GF-D8 (cell line): ENCODE measurements around the gene SMARCA4.

Source experiments
- DNase-seq: peaks from one replicate; lab custom pipeline; 2025; lab: John Stamatoyannopoulos, UW

The SMARCA4 gene

DNA sequence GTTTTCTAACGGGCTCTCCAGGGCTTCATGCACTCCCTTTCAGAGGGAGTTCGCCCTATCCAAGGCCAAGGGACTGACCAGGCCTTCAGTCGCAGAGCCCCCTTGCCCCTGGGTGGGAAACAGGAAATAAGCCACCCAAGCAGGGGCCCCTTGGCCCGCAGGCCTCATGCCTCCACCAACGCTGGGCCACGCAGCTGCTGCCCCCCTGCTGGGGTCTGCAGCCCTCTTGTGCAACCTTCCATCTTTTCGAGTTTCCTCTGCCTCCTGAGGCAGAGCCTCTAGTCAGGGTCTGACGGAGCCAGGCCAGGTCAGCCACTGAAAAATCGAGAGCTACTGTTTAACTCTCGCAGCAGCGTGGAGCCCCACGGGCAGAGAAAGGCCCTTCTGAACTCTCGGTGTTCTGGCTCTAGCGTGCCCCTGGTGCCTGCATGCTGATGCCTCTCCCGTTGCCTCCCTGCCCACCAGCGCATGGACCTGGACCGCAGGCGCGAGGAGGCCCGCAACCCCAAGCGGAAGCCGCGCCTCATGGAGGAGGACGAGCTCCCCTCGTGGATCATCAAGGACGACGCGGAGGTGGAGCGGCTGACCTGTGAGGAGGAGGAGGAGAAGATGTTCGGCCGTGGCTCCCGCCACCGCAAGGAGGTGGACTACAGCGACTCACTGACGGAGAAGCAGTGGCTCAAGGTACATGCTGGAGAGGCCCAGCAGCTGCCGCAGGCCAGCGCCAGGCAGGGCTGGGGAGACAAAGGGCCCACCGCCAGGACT is 73.8 kb downstream of the SMARCA4 start:
- no peak for DNase-seq

DNA sequence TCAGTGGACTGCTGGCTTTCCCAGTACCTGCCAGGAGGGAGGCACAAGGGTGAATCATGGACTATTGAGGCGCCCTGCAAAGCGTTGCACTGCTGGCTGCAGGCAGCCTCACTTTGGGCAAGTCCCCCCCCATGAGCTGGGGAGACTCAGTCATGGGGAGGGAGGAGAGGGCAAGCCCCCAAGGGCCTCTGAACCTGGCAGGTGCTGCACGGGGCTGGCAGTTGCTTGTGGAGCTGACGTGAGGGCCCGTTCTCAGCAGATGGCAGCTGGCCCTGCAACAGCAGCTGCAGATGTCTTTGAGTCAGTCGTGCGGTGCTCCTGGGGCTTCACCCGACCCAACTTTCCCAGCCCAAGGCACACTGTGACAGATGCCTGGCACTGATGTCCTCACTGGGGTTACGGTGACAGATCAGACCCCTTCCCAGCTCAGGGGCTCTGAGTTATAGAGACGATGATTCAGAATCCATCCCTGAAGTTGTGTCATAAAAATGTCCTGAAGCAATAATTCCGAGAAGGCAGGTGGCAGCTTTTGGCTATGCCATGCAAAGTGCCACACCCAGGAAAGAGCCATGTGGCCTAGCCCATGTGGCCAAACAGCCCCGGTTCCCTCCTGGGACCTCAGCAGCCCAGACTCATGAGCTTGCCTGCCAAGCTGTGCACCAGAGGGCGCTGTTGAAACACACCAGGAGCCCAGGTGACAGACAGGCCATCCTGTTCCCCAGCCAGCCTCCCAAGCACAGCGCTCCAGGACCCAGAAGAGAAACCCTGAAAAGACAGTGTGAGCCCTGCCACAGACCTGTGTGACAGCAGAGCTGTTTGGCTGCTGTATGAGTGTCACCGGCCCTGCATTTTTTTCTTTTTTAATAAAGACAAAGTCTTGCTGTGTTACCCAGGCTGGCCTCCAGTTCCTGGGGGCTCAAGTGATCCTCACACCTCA is 74.9 kb downstream of the SMARCA4 start:
- peak; percentile 70 for DNase-seq

DNA sequence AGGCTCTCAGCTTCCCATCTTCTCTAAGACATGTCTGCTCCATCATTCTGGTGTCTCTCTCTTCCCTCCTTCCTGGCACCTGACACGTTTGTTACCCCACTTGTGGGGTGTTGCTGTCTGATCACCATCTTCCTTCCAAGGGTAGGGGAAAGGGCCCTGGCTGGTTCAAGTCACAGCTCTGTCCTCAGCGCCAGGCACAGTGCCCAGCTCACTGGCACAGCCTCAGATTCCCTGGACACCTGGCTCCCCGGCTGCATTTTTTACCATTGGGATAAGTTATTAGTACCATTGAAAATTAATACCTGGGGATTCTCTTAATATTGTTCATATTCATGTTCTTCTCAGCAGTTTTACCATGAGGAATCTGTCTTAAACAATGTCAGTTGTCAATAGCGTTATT is 77.7 kb downstream of the SMARCA4 start:
- no peak for DNase-seq

DNA sequence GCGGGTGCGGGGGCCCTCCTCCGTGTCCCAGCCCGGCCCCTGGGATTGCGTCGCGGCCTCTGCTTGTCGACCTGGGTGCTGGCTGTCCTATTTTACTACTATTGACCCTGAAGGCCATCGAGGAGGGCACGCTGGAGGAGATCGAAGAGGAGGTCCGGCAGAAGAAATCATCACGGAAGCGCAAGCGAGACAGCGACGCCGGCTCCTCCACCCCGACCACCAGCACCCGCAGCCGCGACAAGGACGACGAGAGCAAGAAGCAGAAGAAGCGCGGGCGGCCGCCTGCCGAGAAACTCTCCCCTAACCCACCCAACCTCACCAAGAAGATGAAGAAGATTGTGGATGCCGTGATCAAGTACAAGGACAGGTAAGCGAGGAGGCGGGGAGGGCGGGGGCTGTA is 80.4 kb downstream of the SMARCA4 start:
- no peak for DNase-seq

DNA sequence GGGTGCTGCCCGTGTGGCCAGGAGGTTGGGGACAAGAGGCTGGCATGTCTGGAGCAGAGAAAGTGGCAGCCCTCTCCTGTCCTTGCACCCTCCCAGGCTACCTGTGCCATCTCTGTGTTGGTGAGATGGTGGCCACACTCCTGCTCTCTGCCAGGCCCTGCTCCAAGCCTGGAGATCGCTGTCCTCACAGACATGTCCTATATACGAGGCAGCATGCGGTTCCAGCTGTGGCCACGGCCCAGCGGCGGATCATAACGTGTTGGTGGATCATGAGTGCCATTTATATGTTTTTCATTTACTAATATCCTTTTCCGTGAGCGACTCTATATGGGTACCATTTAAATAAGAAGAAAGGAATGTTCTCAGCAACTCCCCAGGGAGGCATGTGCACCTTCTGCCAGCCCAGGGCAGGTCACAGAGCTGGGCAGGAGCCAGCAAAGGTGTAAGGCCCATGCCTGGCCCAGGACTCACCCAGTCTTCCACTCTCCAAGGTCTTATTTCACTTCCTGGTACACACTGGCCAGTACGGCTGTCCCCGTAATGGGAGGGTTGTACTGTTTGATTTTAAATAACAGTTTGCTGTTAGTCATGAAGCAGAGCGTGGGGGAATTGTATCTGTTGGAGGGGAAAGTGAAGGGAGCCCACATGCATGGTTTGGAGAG is 81.3 kb downstream of the SMARCA4 start:
- no peak for DNase-seq

DNA sequence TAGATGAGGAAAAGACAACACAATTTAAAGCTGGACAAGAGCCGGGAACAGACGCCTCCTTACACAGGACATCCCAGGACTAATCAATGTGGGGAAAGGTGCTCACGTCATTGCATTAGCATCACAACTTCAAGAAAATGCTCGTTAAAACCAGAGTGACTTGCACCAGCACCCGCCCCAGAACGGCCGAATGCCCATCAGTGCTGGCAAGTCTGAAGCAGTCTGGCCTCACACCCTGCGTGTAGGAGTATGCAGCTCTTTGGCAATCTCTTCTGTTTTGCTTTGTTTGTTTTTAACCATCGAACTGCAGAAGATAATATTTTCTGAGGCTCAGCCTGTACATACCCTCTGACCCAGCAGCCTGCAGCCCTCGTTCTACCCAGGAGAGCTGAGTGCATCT is 83.6 kb downstream of the SMARCA4 start:
- no peak for DNase-seq

DNA sequence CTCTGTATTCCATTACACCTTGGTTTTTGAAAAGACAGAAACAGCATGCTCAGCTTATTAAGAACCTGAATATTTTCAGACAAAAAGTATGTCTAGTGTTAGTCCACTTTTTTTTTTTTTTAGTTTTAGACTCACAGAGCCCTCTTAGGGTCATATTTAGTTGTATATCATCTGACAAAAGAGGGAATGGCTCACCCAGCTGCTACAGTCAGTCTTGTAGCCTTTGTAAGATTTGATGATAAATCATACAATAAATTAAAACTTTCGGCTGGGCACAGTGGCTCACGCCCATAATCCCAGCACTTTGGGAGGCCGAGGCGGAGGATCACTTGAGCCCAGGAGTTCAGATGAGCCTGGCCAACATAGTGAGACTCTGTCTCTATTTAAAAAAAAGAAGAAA is 84.7 kb downstream of the SMARCA4 start:
- DNase-seq: no peak

DNA sequence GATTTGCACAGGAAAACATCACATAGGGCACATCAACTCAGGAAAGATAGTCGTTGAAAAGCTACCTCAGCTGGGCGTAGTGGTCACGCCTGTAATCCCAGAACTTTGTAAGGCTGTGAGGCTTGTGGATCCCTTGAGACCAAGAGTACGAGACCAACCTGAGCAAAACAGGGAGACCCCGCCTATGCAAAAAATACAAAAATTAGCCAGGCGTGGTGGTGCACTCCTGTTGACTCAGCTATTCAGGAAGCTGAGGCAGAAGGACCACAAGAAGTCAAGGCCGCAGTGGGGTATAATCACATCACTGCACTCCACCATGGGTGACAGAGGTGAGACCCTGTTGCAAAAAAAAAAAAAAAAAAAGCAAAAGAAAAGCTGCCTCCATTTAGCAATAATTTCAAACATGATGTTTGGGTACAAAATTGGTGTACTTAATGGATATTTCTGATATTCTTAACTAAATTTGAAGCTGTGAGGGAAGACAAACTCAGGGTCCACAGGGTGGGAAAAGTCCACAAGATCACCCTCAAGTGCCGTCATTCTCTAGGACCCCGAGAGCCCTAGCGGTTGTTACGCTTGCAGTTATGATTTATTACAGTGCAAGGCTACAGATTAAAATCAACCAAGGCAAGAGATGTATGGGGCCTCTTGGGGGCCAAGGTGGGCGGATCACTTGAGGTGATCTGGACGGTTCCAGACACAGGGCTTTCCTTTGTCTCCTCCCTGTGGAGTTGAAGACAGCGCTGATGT is 86.0 kb downstream of the SMARCA4 start:
- DNase-seq: no peak

DNA sequence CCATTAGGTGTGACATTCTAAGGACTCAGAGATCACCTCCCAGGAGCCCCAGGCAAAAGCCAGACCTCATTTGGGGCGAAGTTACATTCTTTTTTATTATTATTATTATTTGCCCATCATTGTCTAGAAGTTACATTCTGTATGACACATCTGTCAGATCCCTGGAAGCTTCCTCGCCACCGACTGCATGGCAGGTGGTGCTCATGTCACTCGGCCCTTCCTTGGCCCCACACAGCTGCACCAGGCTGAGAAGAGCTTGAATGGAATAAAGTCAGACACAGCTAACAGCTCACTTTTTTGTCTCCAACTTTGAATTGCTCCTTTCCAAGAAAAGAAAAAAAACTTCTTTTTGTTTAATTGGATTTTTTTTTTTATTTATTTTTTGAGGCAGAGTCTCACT is 87.0 kb downstream of the SMARCA4 start:
- DNase-seq: no peak

DNA sequence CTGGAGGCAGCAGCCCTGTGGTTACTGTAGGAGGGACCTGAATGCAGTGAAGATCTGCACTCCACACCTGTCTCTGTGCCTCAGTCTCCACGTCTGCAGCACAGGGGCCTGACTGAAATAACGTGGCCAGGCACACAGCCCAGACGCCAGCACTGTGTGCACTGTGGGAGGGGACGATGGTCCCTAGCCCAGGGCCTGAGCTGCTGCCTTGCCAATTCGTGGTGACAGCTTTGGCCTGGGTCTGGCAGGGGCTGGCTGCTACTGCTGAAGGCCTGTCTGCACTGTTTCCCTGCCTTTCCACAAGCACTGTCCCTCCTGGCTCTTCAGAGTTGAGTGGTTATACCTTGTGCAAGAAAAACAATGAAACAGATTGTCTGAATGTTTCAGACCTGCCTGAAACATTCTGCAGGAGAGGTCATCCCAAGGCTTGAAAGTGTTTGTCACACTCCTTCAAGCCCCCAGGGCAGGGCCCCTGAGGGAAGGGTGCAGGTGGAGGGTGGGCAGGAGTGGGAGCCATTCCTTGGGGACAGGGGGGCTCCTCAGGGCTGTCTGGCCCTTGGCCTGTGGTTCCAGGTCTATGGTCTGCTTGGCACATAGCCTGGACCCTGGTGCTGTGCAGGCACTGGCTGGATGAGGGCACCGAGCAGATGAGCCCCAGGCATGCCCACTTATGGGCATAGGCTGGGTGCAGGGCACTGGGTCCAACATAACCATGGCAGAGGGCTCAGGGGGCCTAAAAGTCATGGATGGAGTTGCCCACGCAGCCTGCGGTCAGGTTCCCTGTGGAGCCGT is 89.7 kb downstream of the SMARCA4 start:
- DNase-seq: no peak

DNA sequence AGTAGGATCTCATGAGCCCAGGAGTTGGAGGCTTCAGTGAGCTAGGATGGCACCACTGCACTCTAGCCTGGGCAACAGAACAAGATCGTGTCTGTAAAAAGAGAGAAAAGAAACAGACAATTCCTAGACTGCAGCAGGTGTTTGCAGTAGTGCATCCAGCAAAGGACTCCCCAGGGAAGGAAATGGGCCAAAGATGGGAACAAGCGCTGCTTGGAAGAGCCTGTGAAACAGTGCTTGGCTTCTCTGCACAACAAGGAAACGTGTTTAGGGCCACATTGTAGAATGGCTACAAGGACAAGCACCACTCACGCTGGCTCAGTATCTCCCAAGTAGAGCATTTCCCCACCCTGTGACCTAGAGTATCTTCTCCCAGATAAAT is 93.0 kb downstream of the SMARCA4 start:
- DNase-seq: no peak

DNA sequence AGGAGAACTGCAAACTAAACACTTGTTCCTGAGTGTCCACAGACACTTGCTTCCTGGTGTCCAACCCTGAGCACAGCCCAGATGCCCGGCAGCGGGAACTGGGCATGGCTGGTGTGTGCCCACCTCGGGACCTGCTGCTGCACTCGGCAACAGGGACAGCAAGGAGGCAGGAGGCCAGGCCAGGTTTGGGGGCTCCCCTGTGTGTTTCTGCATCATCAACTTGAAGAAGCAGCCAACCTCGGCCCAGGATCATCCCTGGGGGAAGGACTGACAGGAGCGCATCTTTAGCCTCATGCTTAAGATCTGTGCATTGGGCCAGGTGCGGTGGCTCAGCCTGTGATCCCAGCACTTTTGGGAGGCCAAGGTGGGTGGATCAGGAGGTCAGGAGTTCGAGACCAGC is 93.4 kb downstream of the SMARCA4 start:
- no peak for DNase-seq

DNA sequence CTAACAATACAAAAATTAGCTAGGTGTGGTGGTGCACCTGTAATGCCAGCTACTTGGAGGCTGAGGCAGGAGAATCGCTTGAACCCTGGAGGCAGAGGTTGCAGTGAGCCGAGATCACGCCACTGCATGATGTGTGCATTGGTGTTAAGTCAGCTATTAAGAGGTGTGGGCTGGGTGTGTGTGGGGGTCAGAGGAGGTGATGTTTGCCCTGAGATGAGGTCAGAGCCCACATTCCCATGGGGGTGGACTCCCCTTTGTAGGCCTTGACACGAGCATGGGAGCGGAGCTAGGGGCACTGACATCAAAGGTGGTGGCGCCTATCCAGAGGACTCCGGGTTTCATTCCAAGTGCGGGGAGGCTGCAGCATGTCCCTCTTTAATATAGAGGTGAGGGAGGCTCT is 93.8 kb downstream of the SMARCA4 start:
- DNase-seq: no peak

DNA sequence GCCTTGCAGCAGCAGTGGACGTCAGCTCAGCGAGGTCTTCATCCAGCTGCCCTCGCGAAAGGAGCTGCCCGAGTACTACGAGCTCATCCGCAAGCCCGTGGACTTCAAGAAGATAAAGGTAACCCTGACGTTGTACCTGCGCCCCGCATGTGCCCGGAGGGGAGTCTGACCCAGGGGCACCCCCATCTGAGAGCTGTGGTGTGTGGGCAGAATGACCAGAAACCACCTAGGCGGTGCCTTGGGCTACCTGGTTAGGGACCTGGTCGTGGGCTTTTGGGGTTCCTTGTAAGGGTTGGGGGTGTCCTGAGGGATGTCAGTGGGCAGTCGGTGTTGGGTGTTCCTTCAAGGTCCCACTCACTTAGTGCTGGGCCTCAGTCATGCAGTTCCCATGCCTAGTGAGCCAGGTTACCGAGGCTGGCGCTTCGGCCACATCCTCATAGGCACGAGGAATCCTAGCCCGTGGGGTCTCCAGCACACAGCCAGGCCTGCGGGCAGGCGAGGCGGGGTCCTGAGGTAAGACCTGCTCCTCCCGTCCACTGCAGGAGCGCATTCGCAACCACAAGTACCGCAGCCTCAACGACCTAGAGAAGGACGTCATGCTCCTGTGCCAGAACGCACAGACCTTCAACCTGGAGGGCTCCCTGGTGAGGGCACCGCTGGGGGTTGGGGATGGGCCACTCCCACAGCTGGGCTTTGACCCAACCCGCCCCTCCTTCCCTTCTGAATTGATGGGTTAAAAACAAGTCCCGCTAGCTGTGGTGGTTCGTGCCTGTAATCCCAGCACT is 97.6 kb downstream of the SMARCA4 start:
- DNase-seq: no peak

DNA sequence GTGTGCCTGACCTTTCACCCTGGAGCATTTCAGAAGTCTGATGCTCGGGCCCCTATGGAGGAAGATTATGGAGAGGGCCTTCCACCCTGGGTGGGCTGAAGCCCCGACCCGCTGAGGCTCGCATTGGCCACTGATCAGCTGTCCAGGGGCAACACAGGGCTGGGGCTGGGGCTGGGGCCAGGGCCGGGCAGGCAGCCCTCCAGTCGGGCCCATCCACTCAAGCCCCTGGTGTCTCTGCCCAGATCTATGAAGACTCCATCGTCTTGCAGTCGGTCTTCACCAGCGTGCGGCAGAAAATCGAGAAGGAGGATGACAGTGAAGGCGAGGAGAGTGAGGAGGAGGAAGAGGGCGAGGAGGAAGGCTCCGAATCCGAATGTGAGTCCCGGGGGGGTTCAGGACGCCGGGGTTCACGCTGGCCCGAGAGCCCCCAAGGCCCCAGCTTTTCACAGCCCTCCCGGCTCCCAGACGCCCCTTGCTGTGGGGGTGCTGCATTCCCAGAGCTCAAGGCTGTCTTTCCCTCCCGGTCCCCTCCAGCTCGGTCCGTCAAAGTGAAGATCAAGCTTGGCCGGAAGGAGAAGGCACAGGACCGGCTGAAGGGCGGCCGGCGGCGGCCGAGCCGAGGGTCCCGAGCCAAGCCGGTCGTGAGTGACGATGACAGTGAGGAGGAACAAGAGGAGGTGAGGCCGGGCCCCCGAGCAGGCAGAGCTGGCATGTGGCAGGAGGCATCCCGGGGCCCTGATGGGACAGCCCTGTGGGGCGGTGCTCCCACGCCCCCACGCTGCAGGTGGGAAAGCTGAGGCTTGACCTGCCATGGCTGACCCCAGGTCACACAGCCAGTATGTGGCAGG is 98.9 kb downstream of the SMARCA4 start:
- no peak for DNase-seq

DNA sequence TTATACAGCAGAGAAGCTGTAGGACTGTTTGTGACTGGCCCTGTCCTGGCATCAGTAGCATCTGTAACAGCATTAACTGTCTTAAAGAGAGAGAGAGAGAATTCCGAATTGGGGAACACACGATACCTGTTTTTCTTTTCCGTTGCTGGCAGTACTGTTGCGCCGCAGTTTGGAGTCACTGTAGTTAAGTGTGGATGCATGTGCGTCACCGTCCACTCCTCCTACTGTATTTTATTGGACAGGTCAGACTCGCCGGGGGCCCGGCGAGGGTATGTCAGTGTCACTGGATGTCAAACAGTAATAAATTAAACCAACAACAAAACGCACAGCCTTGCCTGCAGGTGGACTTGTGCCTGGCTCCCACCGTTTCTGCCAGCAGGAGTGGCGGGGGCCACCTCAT is 101.1 kb downstream of the SMARCA4 start:
- DNase-seq: no peak

DNA sequence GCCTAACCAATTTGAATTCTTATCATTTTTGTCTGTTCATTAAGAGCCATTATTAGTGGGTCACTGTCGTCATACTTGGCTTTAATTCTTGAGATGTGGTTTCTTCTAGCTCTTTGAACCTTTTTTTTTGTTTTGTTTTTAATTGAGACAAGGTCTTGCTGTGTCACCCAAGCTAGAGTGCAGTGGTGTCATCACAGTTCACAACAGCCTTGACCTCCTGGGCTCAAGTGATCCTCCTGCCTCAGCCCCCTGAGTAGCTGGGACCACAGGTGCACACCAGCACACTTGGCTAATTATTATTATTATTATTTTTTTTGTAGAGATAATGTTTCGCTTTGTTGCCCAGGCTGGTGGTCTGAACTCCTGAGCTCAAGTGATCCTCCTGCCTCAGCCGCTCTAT is 102.6 kb downstream of the SMARCA4 start:
- DNase-seq: no peak

DNA sequence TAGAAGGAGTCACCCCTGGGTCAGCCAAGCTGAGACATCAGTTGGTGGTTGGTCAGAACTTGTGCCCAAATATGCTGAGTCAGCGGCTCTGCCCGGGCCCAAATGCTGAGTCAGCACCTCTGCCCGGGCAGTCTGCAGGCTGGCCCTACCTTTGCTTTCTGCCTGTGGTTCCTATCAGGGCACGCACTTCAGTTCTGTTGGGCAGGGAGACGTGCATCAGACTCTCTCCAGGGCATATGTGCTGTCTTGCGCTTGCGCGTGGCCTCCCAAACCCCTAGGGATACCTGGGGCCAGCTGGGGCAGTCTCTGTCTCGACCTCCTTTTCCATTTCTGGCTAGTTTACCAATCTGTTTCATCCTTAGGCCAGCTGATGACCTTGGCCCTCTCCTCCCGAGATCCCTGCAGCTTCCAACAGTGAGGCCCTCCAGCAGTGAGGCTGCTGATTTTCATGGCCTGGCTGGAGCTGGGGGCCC is 104.0 kb downstream of the SMARCA4 start:
- DNase-seq: no peak

DNA sequence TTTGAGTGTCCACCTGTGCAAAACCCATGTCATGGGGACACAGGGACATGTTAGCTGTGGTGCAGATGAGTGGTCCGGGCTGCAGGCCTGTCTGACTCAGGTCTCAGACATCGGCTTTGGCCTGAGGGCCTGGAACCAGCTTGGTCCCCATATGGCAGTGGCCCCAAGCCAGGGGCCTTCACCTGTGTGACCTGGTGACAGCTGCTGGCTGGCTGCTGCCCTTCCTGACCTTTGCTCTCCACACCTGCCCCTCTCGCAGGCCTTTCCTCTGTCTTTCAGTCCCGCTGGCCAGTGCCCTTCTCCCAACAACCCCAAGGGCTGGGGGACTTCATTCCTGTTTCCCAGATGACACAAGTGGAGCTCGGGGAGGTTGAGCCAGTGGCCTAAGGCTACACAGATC is 105.5 kb downstream of the SMARCA4 start:
- no peak for DNase-seq
